Activated CD4-positive, alpha-beta T cell treated with anti-CD3 and anti-CD28 coated beads, Interleukin-2, amount 50 U/mL, for 4 hours (primary cell): ENCODE results near the gene RAB3GAP2.
"Not testable (repeated sequence)": the region's sequence is repeated elsewhere in the genome, so short reads cannot be mapped to it uniquely, and the experiment has no call there.

ENCODE experiments used
- DNase-seq, 2 experiments: peaks; one replicate each; pipeline ENCODE4 v3.0.0-alpha.2; 2020

RAB3GAP2 gene

GRCh38 chr1:220239213-220239612 is 33.0 kb downstream of the RAB3GAP2 start:
- DNase-seq = no peak

GRCh38 chr1:220236278-220236677 is 36.0 kb downstream of the RAB3GAP2 start:
- not testable (repeated sequence) for DNase-seq

GRCh38 chr1:220235462-220235861 is 36.8 kb downstream of the RAB3GAP2 start:
- DNase-seq = no peak

DNA sequence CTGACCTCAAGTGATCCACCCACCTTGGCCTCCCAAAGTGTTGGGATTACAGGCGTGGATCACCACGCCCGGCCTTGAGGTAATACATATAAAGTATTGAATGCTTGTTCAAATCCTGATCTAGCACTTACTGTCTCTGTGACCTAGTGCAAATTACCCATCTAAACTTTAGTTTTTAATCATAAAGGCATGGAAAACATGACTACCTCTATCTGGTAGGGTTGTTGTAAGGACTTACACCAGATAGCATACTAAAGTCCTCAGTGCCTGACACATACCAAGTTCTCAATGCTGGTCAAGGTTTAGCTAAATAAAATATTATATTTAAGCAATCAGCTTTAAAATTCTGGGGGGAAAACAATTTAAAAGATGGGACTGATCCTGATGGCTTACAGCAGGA is 38.3 kb downstream of the RAB3GAP2 start:
- no peak for DNase-seq

- DNase-seq = no peak
Observed at GRCh38 chr1:220229771-220230170, 42.5 kb downstream of the RAB3GAP2 start.

DNA sequence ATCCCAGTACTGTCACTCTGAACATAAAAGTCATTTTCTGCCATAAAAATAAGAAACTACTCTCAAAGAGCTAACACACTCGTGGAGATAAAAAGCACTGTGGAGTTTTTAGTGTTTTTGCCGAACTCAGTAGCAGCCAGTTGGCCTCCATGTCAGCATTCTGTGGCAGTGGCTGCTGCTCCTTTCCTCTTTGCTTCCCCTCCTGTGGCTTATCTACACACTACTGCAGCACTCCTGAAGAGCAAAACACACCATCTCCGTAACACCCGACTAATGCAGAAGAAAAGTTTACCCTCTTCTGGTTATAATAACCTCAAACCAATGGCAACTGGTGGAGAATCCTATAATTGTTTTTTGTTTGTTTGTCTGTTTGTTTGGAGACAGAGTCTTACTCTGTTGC is 44.9 kb downstream of the RAB3GAP2 start:
- no peak for DNase-seq

GRCh38 chr1:220226752-220227151 is 45.5 kb downstream of the RAB3GAP2 start:
- DNase-seq = no peak

GRCh38 chr1:220225957-220226356 is 46.3 kb downstream of the RAB3GAP2 start:
- DNase-seq = no peak

DNA sequence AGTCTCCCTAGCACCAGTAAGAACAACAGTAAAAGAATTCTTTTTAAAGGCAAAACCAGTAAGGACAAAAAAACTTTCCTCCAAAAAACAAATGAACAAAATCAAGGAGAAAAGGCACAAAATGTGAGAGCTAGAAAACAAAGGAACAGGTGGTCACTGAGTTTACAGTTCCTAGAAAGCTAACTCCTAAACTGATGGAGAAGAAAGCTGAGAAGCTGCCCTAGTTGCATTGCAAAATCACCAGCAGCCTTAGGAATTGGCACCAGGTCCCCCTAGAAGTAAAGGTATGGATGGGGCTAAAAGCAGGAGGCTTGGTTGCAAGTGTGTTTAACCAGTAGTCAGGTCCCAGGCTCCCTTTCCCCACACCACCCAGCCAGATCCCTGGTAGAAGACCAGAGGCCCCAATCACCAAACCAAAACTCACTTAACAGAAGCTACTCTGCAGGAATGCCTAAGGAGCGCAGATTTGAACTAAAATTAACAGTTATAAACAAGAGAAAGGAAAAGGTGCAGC is 47.6 kb downstream of the RAB3GAP2 start:
- no peak for DNase-seq

- DNase-seq = no peak
Observed at GRCh38 chr1:220224033-220224432, 48.2 kb downstream of the RAB3GAP2 start.

DNA sequence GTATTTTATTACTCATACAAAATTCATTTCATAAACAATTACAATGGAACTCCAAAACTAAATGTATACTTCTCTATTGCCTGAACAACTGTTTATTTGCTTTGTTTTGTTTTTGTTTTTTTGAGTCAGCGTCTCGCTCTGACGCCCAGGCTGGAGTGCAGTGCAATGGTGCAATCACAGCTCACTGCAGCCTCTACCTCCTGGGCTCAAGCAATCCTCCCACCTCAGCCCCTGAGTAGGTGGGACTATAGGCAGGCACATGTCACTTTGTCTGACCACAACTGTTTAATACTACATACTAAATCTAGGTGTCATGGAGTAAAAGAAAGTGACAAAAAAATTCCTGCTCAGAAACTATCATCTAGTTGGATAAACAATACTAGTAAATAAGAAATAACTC is 49.3 kb downstream of the RAB3GAP2 start:
- no peak for DNase-seq

GRCh38 chr1:220221670-220222069 is 50.6 kb downstream of the RAB3GAP2 start:
- DNase-seq = no peak

DNA sequence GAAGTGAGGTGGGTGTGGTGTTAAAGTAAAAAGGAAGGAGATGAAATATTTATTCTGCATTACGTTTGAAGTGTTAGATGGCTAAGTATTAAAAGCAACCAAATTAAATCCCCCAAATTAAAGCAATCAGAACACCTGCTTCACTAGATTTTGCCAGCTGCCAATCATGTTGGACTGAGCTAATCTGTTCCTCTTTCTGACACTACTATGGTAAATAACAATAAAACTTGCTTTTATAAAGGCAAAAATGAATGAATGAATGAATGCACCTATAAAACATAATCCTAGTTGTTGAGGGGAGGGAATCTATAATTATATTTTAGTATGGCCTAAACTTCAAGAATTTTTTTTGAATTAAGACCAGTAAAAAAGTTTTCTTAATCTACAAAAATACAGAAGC is 51.0 kb downstream of the RAB3GAP2 start:
- no peak for DNase-seq

GRCh38 chr1:220220699-220221040 is 51.6 kb downstream of the RAB3GAP2 start:
- DNase-seq = not testable (repeated sequence)

DNA sequence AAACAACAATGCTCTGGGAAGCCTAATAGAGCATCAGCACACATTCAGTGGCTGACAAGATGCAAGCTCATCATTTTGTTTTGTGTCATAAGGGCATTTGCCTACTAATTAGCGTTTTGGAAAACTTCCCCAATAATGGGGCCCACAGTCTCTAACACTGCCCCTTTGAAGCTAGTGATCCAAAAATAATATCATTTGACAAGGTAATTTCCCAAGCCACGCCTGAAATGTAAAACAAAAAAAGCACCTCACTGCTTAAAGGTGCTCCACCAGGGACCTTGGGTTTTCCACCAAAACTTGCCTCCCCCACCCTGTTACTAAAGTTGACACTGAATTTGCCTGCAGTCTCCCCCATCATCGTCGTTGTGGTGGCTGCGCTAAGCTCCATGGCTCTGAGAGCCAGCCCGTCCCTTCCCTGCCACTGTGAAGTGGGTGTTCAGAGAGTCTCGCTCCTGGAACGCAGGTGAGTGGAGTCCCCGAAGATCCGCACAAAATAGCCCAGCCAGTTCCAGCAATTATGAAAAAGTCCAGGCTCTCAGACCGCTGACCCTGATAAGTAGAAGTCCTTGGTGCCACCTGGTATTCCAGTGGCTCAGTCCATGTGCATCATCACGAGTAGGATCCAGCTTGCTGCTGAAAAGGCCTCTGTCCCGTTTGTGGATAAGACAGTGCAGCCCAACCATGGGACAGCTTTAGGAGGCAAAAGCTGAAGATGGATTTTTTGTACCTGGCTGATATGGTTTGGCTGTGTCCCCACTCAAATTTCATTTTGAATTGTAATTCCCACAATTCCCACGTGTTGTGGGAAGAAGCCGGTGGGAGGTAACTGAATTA is 52.2 kb downstream of the RAB3GAP2 start:
- no peak for DNase-seq

DNA sequence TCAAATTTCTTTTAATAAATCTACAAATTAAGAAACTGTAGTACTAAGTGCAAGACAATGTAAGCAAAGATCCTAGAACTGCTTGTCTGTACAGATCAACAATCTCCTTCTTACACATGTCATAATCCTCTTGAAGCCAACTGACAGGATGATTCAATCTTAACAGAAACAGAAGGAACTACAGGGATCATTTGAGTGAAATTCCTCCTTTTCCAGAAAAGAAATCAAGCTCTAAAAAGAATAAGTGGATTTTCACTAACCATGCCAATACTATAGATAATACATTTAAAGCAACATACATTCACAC is 53.2 kb downstream of the RAB3GAP2 start:
- no peak for DNase-seq

GRCh38 chr1:220218397-220219135 is 53.7 kb downstream of the RAB3GAP2 start:
- DNase-seq = peak; percentile 32 to 50

DNA sequence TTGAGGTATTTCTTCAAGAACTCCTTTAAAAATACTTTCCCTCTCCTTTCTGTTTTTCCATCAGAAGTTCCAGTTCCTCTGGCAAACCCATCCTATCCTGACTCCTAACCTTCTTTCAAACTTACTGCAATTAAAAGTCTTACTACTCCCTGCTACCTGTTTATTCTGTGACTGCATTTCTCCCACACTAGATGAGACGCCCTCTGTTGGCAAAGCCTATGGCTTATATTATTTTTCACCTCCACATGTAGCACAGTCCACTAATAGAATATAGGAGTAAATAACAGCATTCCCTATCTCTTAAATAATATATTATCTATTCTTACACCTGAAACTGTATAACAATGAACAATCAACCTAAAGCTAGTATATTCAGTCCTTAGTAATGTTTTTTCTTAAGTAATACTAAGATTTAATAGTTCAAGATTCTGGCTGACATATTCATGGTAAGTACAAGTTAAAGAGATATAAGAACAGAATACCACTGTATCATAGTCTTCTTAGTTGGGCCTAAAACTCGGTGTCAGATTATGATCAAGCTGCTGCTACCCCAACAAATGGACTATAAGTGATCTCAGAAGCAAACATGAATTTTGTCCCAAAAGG is 54.8 kb downstream of the RAB3GAP2 start:
- DNase-seq = no peak

GRCh38 chr1:220213382-220213983 is 58.8 kb downstream of the RAB3GAP2 start:
- DNase-seq = no peak

- no peak for DNase-seq
Observed at GRCh38 chr1:220207411-220207810, 64.8 kb downstream of the RAB3GAP2 start.

DNA sequence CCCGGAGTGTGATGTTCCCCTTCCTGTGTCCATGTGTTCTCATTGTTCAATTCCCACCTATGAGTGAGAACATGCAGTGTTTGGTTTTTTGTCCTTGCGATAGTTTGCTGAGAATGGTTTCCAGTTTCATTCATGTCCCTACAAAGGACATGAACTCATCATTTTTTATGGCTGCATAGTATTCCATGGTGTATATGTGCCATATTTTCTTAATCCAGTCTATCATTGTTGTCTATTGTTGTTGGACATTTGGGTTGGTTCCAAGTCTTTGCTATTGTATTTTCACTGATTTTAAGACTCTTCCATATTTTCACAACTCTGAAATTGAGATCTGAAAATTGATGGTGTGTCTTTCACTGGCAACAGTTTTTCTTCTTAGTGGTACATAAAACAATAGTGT is 67.5 kb downstream of the RAB3GAP2 start:
- not testable (repeated sequence) for DNase-seq

- no peak for DNase-seq
Observed at GRCh38 chr1:220203816-220204215, 68.4 kb downstream of the RAB3GAP2 start.

DNA sequence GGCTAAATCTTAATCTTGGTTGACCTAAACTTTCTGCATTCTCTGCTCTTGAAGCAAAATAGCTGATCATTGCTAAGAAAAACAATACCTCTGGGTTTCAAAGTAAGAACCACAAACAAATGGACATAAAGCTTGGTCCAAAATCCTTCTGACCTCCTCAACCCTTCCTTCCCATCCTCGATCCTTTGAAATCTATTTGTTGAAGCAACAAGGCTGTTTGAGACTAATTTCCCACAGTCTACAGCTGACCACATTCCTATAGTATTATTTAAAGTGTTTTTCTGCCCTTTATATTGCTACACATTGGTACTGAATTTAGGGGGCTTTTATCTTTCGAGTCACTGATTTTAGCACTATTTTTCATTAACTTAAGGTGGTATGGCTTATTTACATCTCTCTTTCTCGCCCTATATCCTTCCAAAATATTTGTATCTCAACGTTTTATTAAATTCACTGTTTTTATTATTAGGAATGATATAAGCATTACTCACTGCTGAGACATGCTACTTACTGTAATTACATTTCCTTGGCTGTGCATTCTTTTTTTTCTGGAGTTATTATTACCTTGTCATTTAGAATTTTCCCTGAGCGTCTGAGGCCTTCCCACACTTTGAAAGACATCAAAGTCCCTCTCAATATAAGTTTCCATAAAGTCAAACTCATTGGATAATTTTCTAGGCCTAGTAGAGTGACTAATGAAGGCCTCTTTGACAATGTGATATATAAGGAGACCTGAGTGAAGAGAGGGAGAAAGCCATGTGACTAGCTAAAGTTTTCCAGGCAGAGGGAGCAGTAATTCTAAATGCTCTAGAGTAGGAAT is 73.9 kb downstream of the RAB3GAP2 start:
- DNase-seq = no peak
